OCI-M1 (cell line): ENCODE results near the gene KLK4.
A peak's percentile ranks its signal among the peaks of the same experiment; 100 is the strongest.

Source experiments
- DNase-seq: peaks from one replicate; lab custom pipeline; 2025; lab: John Stamatoyannopoulos, UW

The KLK4 gene, protein sequence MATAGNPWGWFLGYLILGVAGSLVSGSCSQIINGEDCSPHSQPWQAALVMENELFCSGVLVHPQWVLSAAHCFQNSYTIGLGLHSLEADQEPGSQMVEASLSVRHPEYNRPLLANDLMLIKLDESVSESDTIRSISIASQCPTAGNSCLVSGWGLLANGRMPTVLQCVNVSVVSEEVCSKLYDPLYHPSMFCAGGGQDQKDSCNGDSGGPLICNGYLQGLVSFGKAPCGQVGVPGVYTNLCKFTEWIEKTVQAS

DNA sequence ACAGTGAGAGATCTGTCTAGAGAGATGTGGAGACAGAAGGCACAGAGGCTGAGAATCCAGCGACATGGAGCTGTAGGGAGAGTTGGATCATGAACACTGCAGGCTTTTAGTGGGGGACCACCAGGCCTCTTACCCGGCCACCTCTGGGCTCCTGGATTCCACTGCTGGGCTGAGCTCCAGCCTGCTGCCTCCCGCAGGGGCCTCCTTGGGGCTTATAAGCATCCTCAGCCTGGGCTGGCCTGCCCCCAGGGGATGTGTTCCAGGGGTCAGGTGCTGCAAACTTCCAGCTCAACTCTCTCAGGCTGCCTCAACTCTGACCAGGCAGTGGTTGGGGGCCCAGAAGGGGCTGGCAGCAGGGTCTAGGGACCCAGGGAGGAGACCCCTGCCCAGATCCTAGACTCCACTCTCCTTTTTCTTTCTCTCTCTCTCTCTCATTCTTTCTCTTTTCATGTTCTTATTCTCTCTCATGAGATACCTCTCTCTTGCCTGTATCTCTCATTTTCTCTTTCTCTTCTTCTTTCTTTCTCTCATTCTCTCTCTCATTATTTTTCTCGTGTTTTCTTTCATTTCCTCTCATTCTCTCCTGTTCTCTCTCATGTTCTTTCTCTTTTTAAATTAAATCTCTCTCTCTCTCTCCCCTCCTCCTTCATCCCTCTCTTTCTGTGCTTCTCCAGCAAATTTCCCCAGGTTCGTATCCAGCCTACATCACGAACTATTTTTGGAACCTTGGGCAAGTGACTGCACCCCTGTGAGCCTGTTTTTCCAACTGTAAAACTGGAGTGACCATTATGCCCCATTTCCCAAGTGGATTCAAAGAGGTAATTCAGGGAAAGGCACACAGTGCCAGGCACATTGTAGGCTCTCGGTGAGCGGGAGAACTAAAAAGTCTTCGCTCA is at the start of gene KLK4:
Gene KLK4, minus strand, starts transcription at position 190 of the 896 bp plus-strand sequence. CDS start 657 bp downstream, outside the sequence.
- no peak for DNase-seq

- DNase-seq: no peak
Measured at GRCh38 chr19:50959731-50960500, 48.7 kb upstream of the KLK4 start.

GRCh38 chr19:50957587-50957986 is 46.4 kb upstream of the KLK4 start:
- no peak for DNase-seq

GRCh38 chr19:50952910-50953309 is 41.7 kb upstream of the KLK4 start, which contains the start of gene KLK5:
Gene KLK5 (minus strand): TSS chr19:50953038. CDS start chr19:50952657, 381 bp downstream.
- DNase-seq: no peak

- DNase-seq: no peak
Measured at GRCh38 chr19:50949861-50950260, 38.7 kb upstream of the KLK4 start.

GRCh38 chr19:50947123-50947522 is 35.9 kb upstream of the KLK4 start:
- no peak for DNase-seq

- no peak for DNase-seq
Measured at GRCh38 chr19:50944795-50945194, 33.6 kb upstream of the KLK4 start.

GRCh38 chr19:50943074-50943828 is 32.1 kb upstream of the KLK4 start:
- DNase-seq: no peak

DNA sequence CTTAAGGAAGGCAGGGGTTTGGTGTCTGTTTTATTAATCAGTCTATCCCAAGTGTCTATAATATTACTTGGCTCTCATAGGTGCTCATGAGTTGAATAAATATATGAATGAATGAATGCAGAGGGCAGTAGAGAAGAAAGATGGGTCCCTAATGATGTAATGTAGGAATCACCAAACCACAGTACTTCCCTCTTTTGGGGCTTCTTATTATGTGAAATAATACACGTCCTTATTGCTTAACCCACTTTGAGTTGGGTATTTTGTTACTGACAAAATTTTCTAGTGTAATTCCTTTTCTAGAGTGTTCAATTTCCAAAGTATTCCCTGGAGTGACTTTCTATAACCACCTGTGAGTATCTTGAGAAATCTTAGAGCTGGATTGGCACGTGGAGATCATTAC is 28.4 kb upstream of the KLK4 start:
- DNase-seq: no peak

- DNase-seq: peak; percentile 39
Measured at GRCh38 chr19:50933640-50934039, 22.4 kb upstream of the KLK4 start.

DNA sequence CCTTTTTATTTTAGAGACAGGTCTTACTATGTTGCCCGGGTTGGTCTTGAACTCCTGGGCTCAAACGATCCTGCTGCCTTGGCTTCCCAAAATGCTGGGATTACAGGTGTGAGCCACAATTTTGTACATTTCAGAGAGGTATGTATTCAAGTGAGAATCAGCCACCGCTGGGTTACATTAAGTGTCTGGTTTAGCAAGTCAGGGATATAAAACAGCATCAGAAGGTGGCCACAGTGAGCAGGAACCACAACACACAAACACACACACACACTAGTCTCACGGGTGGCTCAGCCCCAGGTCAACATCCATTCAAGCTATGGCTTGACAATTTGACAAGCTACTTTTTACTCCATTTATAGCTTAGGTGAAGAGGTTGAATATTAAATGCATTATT is 21.5 kb upstream of the KLK4 start:
- no peak for DNase-seq

DNA sequence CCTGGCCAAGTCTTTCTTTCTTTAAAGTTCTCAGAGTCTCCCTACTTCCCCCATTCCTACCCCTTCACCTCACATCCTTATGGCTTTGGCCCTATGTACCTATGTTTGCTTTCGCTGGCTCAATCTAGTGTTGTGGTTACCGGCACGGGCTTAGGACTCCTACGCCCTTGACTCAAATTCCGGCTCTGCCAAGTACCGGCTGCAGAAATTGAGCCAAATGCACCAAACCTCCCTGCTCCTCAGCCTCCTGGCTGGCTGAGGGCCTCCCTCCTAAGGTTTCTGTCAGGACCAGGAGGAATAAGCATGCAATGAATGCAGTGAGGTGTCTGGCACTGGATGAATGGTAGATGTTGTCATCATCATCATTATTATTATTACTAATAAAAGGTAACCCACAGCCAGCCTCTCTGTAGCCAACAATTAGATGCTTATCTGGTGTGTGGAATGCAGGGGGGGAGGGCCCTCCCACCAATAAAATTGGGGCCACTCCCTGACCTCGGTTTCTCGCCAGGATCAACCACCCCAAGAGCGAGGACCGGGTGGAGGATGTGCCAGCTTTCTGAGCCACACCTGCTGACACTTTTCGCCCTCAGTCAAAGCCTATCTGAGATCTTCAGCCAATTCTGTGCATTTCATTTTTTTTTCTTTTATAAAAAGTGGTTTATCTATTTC is 21.0 kb upstream of the KLK4 start:
- DNase-seq: no peak

- no peak for DNase-seq
Measured at GRCh38 chr19:50931023-50931422, 19.8 kb upstream of the KLK4 start.

GRCh38 chr19:50928831-50929230 is 17.6 kb upstream of the KLK4 start:
- DNase-seq: no peak

DNA sequence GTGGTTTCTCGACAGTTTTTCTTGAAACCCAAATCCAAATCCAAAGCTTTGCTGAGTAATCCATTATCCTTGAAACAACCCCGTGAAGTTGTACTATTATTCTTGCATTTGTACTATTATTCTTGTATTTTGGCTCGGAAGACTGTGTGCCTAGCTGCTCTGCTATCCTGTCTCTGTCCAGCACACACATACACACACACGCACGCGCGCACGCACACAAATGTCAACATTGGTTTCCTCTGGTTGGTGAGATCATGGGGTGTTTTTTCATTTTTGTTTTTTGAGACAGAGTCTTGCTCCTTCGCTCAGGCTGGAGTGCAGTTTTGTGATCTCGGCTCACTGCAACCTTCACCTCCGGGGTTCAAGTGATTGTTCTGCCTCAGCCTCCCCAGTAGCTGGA is 14.9 kb upstream of the KLK4 start:
- DNase-seq: no peak

DNA sequence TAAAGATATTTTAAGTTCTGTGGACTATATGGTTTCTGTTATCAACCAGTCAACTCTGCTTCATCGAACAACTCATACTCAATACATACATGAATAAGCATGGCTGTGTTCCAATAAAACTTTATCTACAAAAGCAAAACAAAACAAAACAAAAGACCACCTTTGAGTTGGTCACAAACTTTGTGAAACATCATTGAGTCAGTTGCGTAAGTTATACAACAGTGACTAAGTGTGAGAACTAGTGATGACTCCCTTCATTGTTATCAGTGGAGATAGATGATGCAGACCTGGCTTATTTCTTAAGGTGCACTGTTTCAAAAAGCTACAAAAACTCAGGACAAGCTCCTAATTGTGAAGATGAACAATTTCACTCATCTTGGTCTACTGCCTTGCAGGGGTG is 14.5 kb upstream of the KLK4 start:
- DNase-seq: no peak

GRCh38 chr19:50924586-50924985 is 13.4 kb upstream of the KLK4 start:
- no peak for DNase-seq

DNA sequence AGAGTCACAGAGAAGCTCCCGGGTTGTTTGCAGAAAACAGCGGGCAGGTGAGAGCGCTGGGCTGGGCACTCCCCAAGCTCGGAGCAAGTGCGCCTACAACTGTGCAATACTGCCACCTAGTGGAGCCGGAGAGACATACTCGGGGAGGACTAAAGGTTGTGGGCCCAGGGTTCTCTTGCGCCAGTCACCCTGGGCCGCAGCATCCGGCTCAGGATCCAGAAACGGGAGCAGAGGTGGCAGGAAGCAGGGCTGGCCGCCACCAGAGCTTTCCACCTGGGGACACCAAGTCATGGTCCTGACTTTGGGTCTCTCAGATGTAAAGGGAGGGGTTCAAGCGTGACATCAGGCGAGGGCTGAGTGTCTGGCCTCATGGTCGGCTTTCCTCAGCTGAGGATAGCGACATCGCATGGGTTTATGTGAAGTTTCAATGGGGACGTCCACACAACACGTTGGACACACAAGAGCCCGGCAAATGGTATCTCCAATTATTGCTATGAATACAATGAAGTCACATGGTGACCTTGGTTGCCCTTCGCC is 11.2 kb upstream of the KLK4 start:
- DNase-seq: peak; percentile 90

DNA sequence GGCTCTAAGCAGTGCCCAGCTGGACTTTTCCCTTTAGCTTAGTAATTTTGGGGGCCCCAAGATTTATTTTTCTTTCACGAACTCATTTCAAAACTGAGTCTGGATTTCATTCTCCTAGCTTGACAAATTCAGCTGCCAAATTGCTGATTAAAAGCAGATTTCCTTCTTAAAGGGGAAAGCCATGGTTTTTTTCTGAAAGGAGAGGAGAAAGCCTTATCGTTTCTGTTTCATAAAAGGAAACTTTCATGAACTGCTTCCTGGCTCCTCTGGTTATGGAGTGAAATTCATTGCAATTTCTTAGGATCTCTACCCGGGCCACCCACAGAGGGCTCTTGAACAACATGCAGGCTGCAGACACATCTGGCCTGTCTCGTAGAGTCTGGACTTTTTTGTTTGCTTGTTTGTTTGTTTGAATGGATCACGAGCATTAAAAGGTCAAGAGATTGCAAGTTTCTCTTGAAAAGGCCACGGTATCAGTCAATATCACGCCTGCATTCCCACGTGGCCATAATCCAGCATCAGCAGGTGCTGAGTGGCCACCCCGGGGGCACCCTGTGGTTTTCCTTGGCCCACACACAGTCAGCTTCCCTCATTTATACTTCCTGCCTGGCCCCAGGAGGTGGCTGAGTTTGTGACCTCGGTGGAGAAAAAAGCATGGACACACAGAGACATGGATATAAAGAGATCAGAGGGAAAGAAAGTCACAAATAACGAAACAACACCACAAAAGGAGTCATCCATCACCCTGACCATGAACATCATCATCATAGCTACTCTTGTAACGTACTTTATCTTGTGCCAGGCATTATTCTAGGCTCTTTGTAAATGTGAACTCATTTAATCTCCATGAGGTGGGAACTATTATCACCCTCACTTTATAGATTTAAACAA is 10.5 kb upstream of the KLK4 start:
- DNase-seq: peak; percentile 60

- no peak for DNase-seq
Measured at GRCh38 chr19:50916069-50916468, 4.9 kb upstream of the KLK4 start.
